DOHH2 (cell line): ENCODE data around the gene CSRNP3.

Experiments used
- H3F3A ChIP-seq: fragments of 200-600 bp; sonication (generic), shearing (Covaris generic); 2 replicates; pipeline ENCODE4 v1.6.0; 2016; ENCODE audit warnings: antibody characterized with exemption, mild to moderate bottlenecking; ENCODE audit not compliant: control insufficient read depth, insufficient read depth
- H3K27ac ChIP-seq: fragments of 200-600 bp; sonication (generic); 2 replicates; pipeline ENCODE4 v1.5.1; 2014; ENCODE audit warnings: low read depth, mild to moderate bottlenecking, low read length, moderate library complexity
- H3K27me3 ChIP-seq: fragments of 200-600 bp; sonication (generic); 2 replicates; pipeline ENCODE4 v1.6.1; 2014; ENCODE audit warnings: mild to moderate bottlenecking, low read length, mixed read lengths; ENCODE audit not compliant: control insufficient read depth
- H3K36me3 ChIP-seq: fragments of 200-600 bp; sonication (generic); 2 replicates; pipeline ENCODE4 v1.6.1; 2014; ENCODE audit warnings: mild to moderate bottlenecking, low read length, moderate library complexity, mixed read lengths; ENCODE audit not compliant: control insufficient read depth
- H3K4me1 ChIP-seq: fragments of 200-600 bp; sonication (generic); 2 replicates; pipeline ENCODE4 v1.6.1; 2014; ENCODE audit warnings: mild to moderate bottlenecking, low read length, mixed read lengths; ENCODE audit not compliant: control insufficient read depth
- H3K4me2 ChIP-seq: fragments of 200-600 bp; sonication (generic); 2 replicates; pipeline ENCODE4 v1.6.0; 2014; ENCODE audit warnings: mild to moderate bottlenecking, low read length, moderate library complexity
- H3K4me3 ChIP-seq: fragments of 200-600 bp; sonication (generic); 2 replicates; pipeline ENCODE4 v1.5.1; 2014; ENCODE audit warnings: mild to moderate bottlenecking, low read length, mixed read lengths
- H3K79me2 ChIP-seq: fragments of 200-600 bp; sonication (generic); 2 replicates; pipeline ENCODE4 v1.6.1; 2014; ENCODE audit warnings: mild to moderate bottlenecking, low read length, mixed read lengths; ENCODE audit not compliant: control insufficient read depth
- H3K9me2 ChIP-seq: fragments of 200-600 bp; sonication (generic); replicated peaks from 2 replicates; pipeline ENCODE4 v1.6.1; 2014; ENCODE audit warnings: mild to moderate bottlenecking, low read length, mixed read lengths; ENCODE audit not compliant: control insufficient read depth
- H3K9me3 ChIP-seq: fragments of 200-600 bp; sonication (generic); 2 replicates; pipeline ENCODE4 v1.6.1; 2014; ENCODE audit warnings: antibody characterized with exemption, low read length, mixed read lengths; ENCODE audit not compliant: control insufficient read depth, insufficient read depth
- H4K20me1 ChIP-seq: fragments of 200-600 bp; sonication (generic); 2 replicates; pipeline ENCODE4 v1.6.0; 2014; ENCODE audit warnings: low read depth, mild to moderate bottlenecking, antibody characterized with exemption, low read length, moderate library complexity; ENCODE audit not compliant: control insufficient read depth, insufficient read depth
- EZH2phosphoT487 ChIP-seq: fragments of 200-600 bp; sonication (generic); IDR thresholded peaks from 2 replicates; pipeline ENCODE4 v1.6.1; 2017; ENCODE audit warnings: borderline replicate concordance, mild to moderate bottlenecking, antibody characterized with exemption, low read length, moderate library complexity, mixed read lengths
- TF ChIP-seq, protein P1 (sequence below): fragments of 200-600 bp; sonication (generic); IDR thresholded peaks from one replicate; pipeline ENCODE4 v1.5.1; 2014; ENCODE audit warnings: antibody characterized with exemption, mild to moderate bottlenecking, low read depth, low read length; ENCODE audit not compliant: poor library complexity, severe bottlenecking

The CSRNP3 gene

DNA sequence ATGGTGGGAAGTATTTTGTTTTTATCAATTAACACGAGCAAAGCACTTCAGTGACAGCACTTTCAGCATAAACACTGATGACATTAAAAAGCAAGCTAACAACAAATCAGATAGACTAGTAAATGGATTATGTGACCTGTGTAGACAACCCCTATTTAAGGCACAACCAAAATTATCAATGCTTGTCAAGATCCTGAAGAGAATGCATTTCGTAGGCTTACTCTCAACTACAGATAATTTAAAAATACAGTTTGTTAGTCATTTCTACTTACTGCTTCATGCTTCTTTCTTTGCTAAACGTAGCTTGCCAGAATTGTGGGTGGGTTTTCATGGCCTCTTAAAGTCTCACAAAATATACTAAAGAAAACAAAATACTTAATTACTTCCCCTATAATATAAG is 3.4 kb downstream of the CSRNP3 start:
- no peak for TF ChIP-seq EZH2phosphoT487
- TF ChIP-seq, protein P1, sequence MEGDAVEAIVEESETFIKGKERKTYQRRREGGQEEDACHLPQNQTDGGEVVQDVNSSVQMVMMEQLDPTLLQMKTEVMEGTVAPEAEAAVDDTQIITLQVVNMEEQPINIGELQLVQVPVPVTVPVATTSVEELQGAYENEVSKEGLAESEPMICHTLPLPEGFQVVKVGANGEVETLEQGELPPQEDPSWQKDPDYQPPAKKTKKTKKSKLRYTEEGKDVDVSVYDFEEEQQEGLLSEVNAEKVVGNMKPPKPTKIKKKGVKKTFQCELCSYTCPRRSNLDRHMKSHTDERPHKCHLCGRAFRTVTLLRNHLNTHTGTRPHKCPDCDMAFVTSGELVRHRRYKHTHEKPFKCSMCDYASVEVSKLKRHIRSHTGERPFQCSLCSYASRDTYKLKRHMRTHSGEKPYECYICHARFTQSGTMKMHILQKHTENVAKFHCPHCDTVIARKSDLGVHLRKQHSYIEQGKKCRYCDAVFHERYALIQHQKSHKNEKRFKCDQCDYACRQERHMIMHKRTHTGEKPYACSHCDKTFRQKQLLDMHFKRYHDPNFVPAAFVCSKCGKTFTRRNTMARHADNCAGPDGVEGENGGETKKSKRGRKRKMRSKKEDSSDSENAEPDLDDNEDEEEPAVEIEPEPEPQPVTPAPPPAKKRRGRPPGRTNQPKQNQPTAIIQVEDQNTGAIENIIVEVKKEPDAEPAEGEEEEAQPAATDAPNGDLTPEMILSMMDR, result no peak
- H3K27ac ChIP-seq, result no peak overlapping the region
- H4K20me1 ChIP-seq, result no peaks in the 10 kb centered on the region
- H3K9me3 ChIP-seq, result no peaks in the 10 kb centered on the region
- H3K79me2 ChIP-seq, result no peaks in the 10 kb centered on the region
- H3K9me2 ChIP-seq, result no peaks in the 10 kb centered on the region
- no peaks in the 10 kb centered on the region for H3F3A ChIP-seq
- H3K27me3 ChIP-seq, result no peaks in the 10 kb centered on the region
- no peak overlapping the region for H3K4me2 ChIP-seq
- H3K4me1 ChIP-seq, result peaks cover 5% of the 10 kb centered on the region
- no peaks in the 10 kb centered on the region for H3K36me3 ChIP-seq
- H3K4me3 ChIP-seq, result no peak overlapping the region

DNA sequence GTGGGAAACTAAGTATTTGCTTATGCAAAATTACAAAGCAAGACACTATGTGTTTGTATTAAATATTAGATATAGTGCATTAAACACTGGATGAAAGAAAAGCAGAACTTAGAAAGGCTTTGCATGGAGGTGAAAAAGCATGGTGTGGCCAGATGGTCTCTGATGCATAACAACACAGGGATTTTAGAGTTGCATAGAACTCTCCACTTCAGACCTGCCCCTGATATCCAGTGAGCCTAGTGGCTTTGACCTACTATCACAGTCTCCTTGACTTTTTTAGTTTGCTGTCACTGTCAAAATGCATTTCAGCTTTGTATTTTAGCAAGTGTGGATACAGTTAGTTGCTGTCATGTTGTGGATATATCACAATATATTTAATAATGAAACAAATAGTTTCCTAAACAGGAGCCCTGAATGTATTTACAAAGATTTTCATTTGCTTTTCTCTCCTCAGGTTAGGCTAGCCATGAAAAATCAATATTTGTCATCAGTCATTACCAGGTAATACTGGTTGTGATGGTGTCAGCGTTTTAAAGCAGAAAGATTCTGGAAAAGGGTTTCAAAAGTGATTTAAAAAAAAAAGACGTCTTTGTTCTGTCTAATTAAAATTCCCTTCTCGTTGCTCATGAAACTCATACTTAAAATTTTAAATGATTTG is 5.2 kb downstream of the CSRNP3 start:
- TF ChIP-seq, protein P1, result no peak
- TF ChIP-seq EZH2phosphoT487, result no peak
- no peaks in the 10 kb centered on the region for H3K9me2 ChIP-seq
- no peaks in the 10 kb centered on the region for H3K79me2 ChIP-seq

DNA sequence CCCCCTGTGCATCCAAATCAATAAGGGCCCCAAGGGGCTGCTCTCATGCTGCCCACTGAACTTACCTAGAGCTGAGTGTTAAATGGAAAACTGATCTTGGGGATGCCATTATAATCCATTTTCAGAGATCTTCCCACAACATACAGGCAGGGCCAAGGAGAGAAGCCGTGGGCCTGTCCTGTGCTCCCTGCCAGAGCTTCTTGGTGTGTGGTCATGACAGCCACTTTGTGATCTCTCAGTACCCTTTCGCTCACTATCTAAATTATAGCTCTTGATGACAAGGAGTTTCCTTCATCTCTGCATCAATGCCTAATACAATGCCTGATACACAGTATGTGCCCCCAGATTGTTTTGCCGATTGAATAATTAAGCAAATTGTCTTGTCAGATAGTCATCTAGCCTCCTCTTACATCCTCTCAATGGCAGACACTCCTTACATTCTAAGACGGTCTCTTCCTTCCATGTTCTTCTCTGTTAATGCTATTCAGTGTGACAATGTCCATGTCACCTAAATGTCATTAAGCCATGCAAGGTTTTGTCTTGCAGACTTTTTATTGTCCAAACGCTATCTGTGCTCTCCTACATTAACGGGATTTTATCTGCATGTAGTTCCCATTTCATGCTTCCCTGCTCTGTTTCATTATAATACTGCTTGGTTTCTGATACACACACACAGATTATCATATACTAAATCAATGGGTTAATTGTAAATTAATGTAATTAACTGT is 5.9 kb downstream of the CSRNP3 start:
- no peak for TF ChIP-seq EZH2phosphoT487
- TF ChIP-seq, protein P1, result no peak
- no peaks in the 10 kb centered on the region for H3K36me3 ChIP-seq
- H3K27ac ChIP-seq, result no peak overlapping the region
- no peak overlapping the region for H3K4me3 ChIP-seq
- no peaks in the 10 kb centered on the region for H3K27me3 ChIP-seq
- peaks cover 5% of the 10 kb centered on the region for H3K4me1 ChIP-seq
- H3F3A ChIP-seq, result no peaks in the 10 kb centered on the region
- H3K9me2 ChIP-seq, result no peaks in the 10 kb centered on the region
- H3K79me2 ChIP-seq, result no peaks in the 10 kb centered on the region
- no peaks in the 10 kb centered on the region for H4K20me1 ChIP-seq
- H3K9me3 ChIP-seq, result no peaks in the 10 kb centered on the region
- no peak overlapping the region for H3K4me2 ChIP-seq

More for the DNA sequence above, 5.2 kb downstream of the CSRNP3 start:
- Histone ChIP-seq H3K4me1 (peaks cover 5% of the 10 kb centered on the region), H3F3A (no peaks in the 10 kb centered on the region), H3K27ac (no peak overlapping the region), H4K20me1 (no peaks in the 10 kb centered on the region), H3K36me3 (no peaks in the 10 kb centered on the region), H3K4me2 (no peak overlapping the region), H3K4me3 (no peak overlapping the region), H3K27me3 (no peaks in the 10 kb centered on the region), H3K9me3 (no peaks in the 10 kb centered on the region)
